NCI-H82 (cell line): ENCODE results near the gene ENOSF1.

Experiments
- DNase-seq: peaks from one replicate; lab custom pipeline; 2025; lab: John Stamatoyannopoulos, UW

ENOSF1 gene

GRCh38 chr18:673317-673716 lies 39.1 kb downstream of the ENOSF1 start:
- DNase-seq: no peak

- DNase-seq: no peak
Observed at GRCh38 chr18:671405-671804, 41.0 kb downstream of the ENOSF1 start.

- DNase-seq: no peak
Observed at GRCh38 chr18:670522-670921, 41.9 kb downstream of the ENOSF1 start.

- DNase-seq: no peak
Observed at GRCh38 chr18:669077-669476, 43.4 kb downstream of the ENOSF1 start.

- DNase-seq: no peak
Observed at GRCh38 chr18:668260-668659, 44.2 kb downstream of the ENOSF1 start.

- DNase-seq: no peak
Observed at GRCh38 chr18:666628-667027, 45.8 kb downstream of the ENOSF1 start.

- no peak for DNase-seq
Observed at GRCh38 chr18:666177-666576, 46.3 kb downstream of the ENOSF1 start.

- no peak for DNase-seq
Observed at GRCh38 chr18:662197-662596, 50.2 kb downstream of the ENOSF1 start.

GRCh38 chr18:659597-659996 lies 52.8 kb downstream of the ENOSF1 start:
- no peak for DNase-seq

GRCh38 chr18:658947-659533 lies 53.4 kb downstream of the ENOSF1 start:
- DNase-seq: no peak

GRCh38 chr18:658001-658946 lies 54.2 kb downstream of the ENOSF1 start:
- peak; percentile 93 for DNase-seq

- peak; percentile 95 for DNase-seq
Observed at GRCh38 chr18:657311-658000, 55.0 kb downstream of the ENOSF1 start, which contains the start of gene TYMS. TYMS (plus strand) TSS chr18:657653; CDS start chr18:657743, 90 bp downstream.

- no peak for DNase-seq
Observed at GRCh38 chr18:655445-655844, 57.0 kb downstream of the ENOSF1 start.

GRCh38 chr18:654601-655000 lies 57.8 kb downstream of the ENOSF1 start:
- no peak for DNase-seq

- DNase-seq: no peak
Observed at GRCh38 chr18:653512-653911, 58.9 kb downstream of the ENOSF1 start.

- DNase-seq: peak; percentile 22
Observed at GRCh38 chr18:652131-652530, 60.3 kb downstream of the ENOSF1 start.

- no peak for DNase-seq
Observed at GRCh38 chr18:650428-650858, 62.0 kb downstream of the ENOSF1 start.

GRCh38 chr18:649341-649740 lies 63.1 kb downstream of the ENOSF1 start:
- no peak for DNase-seq

GRCh38 chr18:647304-647703 lies 65.1 kb downstream of the ENOSF1 start:
- no peak for DNase-seq

- peak; percentile 22 for DNase-seq
Observed at GRCh38 chr18:644395-645004, 67.9 kb downstream of the ENOSF1 start.

- no peak for DNase-seq
Observed at GRCh38 chr18:641224-641623, 71.2 kb downstream of the ENOSF1 start.

- no peak for DNase-seq
Observed at GRCh38 chr18:635171-635570, 77.3 kb downstream of the ENOSF1 start.
